ENCODE results near the gene ADAMTSL4. TPM values are rescaled to one million over a fixed set of nuclear protein-coding genes. Genes with fewer than 3 reads are reported as not detected.

ADAMTSL4 gene
- total RNA-seq, 1 donor from 2014 or later = 2.3 TPM

- H3K36me3 Mint-ChIP-seq (ENCODE audit: unreplicated experiment) = peaks cover 2% of the 10 kb centered on the region
- H3K27ac Mint-ChIP-seq (ENCODE audit: unreplicated experiment) = no peak overlapping the region
- DNase-seq (ENCODE audit: extremely low spot score, unreplicated experiment) = peak; percentile 84
- peak overlapping the region; percentile 45 for H3K4me3 Mint-ChIP-seq (ENCODE audit: unreplicated experiment)
- TF ChIP-seq, protein P1, sequence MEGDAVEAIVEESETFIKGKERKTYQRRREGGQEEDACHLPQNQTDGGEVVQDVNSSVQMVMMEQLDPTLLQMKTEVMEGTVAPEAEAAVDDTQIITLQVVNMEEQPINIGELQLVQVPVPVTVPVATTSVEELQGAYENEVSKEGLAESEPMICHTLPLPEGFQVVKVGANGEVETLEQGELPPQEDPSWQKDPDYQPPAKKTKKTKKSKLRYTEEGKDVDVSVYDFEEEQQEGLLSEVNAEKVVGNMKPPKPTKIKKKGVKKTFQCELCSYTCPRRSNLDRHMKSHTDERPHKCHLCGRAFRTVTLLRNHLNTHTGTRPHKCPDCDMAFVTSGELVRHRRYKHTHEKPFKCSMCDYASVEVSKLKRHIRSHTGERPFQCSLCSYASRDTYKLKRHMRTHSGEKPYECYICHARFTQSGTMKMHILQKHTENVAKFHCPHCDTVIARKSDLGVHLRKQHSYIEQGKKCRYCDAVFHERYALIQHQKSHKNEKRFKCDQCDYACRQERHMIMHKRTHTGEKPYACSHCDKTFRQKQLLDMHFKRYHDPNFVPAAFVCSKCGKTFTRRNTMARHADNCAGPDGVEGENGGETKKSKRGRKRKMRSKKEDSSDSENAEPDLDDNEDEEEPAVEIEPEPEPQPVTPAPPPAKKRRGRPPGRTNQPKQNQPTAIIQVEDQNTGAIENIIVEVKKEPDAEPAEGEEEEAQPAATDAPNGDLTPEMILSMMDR (IDR thresholded peaks at IDR 0.05) = no peak
- H3K4me1 Mint-ChIP-seq (ENCODE audit: unreplicated experiment) = peaks cover 39% of the 10 kb centered on the region
- no peaks in the 10 kb centered on the region for H3K9me3 Mint-ChIP-seq (ENCODE audit: unreplicated experiment)
- no peaks in the 10 kb centered on the region for H3K27me3 Mint-ChIP-seq (ENCODE audit: unreplicated experiment)
Measured at GRCh38 chr1:150558761-150559655, 9.8 kb downstream of the ADAMTSL4 start.

- Mint-ChIP-seq H3K36me3 (ENCODE audit: unreplicated experiment) (peaks cover 2% of the 10 kb centered on the region), H3K27me3 (ENCODE audit: unreplicated experiment) (no peaks in the 10 kb centered on the region), H3K4me3 (ENCODE audit: unreplicated experiment) (no peak overlapping the region), H3K9me3 (ENCODE audit: unreplicated experiment) (no peaks in the 10 kb centered on the region), H3K27ac (ENCODE audit: unreplicated experiment) (no peak overlapping the region), H3K4me1 (ENCODE audit: unreplicated experiment) (peaks cover 46% of the 10 kb centered on the region)
- DNase-seq (ENCODE audit: extremely low spot score, unreplicated experiment) = no peak
- TF ChIP-seq, protein P1 (IDR thresholded peaks at IDR 0.05) = no peak
Measured at GRCh38 chr1:150559656-150560010, 10.4 kb downstream of the ADAMTSL4 start.

DNA sequence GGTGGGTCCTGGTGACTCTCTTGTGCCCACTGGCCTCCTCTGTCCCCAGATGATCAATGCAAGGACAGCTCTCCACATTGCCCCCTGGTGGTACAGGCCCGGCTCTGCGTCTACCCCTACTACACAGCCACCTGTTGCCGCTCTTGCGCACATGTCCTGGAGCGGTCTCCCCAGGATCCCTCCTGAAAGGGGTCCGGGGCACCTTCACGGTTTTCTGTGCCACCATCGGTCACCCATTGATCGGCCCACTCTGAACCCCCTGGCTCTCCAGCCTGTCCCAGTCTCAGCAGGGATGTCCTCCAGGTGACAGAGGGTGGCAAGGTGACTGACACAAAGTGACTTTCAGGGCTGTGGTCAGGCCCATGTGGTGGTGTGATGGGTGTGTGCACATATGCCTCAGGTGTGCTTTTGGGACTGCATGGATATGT lies 10.8 kb downstream of the ADAMTSL4 start:
- peaks cover 50% of the 10 kb centered on the region for H3K4me1 Mint-ChIP-seq (ENCODE audit: unreplicated experiment)
- TF ChIP-seq, protein P1 (IDR thresholded peaks at IDR 0.05) = peak; percentile 85
- no peaks in the 10 kb centered on the region for H3K9me3 Mint-ChIP-seq (ENCODE audit: unreplicated experiment)
- peak overlapping the region; percentile 100 for H3K27ac Mint-ChIP-seq (ENCODE audit: unreplicated experiment)
- DNase-seq (ENCODE audit: extremely low spot score, unreplicated experiment) = no peak
- H3K36me3 Mint-ChIP-seq (ENCODE audit: unreplicated experiment) = peaks cover 2% of the 10 kb centered on the region
- no peaks in the 10 kb centered on the region for H3K27me3 Mint-ChIP-seq (ENCODE audit: unreplicated experiment)
- H3K4me3 Mint-ChIP-seq (ENCODE audit: unreplicated experiment) = peak overlapping the region; percentile 91

DNA sequence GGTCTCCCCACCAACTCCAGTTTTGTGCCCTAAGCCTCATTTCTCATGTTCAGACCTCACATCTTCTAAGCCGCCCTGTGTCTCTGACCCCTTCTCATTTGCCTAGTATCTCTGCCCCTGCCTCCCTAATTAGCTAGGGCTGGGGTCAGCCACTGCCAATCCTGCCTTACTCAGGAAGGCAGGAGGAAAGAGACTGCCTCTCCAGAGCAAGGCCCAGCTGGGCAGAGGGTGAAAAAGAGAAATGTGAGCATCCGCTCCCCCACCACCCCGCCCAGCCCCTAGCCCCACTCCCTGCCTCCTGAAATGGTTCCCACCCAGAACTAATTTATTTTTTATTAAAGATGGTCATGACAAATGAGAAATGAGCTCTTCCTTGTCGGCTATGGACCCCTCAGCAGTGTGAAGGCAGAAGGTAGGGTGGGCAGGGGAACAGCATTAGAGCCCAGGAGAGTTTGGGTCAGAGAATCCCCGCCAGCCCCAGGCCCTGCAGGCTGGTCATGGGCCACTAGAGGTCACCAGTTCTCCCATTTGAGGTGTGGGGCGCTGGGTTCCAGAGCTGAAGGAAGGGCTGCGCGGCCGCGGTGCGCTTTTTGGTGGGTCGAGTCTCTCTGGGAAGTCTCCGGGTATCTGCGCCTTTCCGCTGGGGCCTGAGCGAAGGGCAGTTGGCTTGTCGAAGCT lies 11.5 kb downstream of the ADAMTSL4 start:
- Mint-ChIP-seq H3K27me3 (ENCODE audit: unreplicated experiment) (no peaks in the 10 kb centered on the region), H3K4me1 (ENCODE audit: unreplicated experiment) (peaks cover 55% of the 10 kb centered on the region), H3K4me3 (ENCODE audit: unreplicated experiment) (peak overlapping the region; percentile 91), H3K9me3 (ENCODE audit: unreplicated experiment) (no peaks in the 10 kb centered on the region), H3K27ac (ENCODE audit: unreplicated experiment) (peak overlapping the region; percentile 100), H3K36me3 (ENCODE audit: unreplicated experiment) (peaks cover 2% of the 10 kb centered on the region)
- peak; percentile 94 for DNase-seq (ENCODE audit: extremely low spot score, unreplicated experiment)
- TF ChIP-seq, protein P1 (IDR thresholded peaks at IDR 0.05) = peak; percentile 76

All from osteocyte (in vitro differentiated cells).